Liver (tissue), 9 donors: Measurements from ENCODE around the gene CAPZB. TPM values are rescaled to one million over a fixed set of nuclear protein-coding genes. Genes with fewer than 3 reads are reported as not detected.

Experiments
- DNase-seq: peaks from one replicate; pipeline ENCODE4 v3.0.0-alpha.2; 2017; ENCODE audit warnings: low spot score
- H3K27ac ChIP-seq, 2 donors: one replicate each; pipeline ENCODE4 v1.7.0; 2013; ENCODE audit warnings: inconsistent platforms in 2 of 2, low read length in 2 of 2, control low read depth in 1 of 2, low read depth in 1 of 2, mild to moderate bottlenecking in 1 of 2
- H3K27me3 ChIP-seq, 4 donors: one replicate each; pipeline versions ENCODE4 v1.6.1 to v1.7.0; 2013; ENCODE audit warnings: low read length in 3 of 4, inconsistent platforms in 1 of 4, mild to moderate bottlenecking in 1 of 4, moderate library complexity in 1 of 4; ENCODE audit not compliant: control insufficient read depth in 4 of 4, insufficient read depth in 4 of 4
- H3K36me3 ChIP-seq, 4 donors: one replicate each; pipeline versions ENCODE4 v1.6.1 to v1.7.0; 2013; ENCODE audit warnings: low read length in 3 of 4, mild to moderate bottlenecking in 3 of 4, low read depth in 1 of 4, moderate library complexity in 1 of 4; ENCODE audit not compliant: control insufficient read depth in 4 of 4, insufficient read depth in 3 of 4
- H3K4me1 ChIP-seq, 4 donors: one replicate each; pipeline versions ENCODE4 v1.6.1 to v1.7.0; 2013; ENCODE audit warnings: low read length in 3 of 4, mild to moderate bottlenecking in 3 of 4, moderate library complexity in 1 of 4; ENCODE audit not compliant: control insufficient read depth in 4 of 4, insufficient read depth in 4 of 4
- H3K4me3 ChIP-seq, 3 donors: one replicate each; pipeline versions ENCODE4 v1.6.1 to v1.7.0; 2013; ENCODE audit warnings: low read length in 3 of 3, control low read depth in 1 of 3, low read depth in 1 of 3, mild to moderate bottlenecking in 1 of 3
- H3K9ac ChIP-seq, 2 donors: one replicate each; pipeline ENCODE4 v1.7.0; 2013; ENCODE audit warnings: low read length in 2 of 2, mild to moderate bottlenecking in 2 of 2, moderate library complexity in 2 of 2, control low read depth in 1 of 2, low read depth in 1 of 2
- H3K9me3 ChIP-seq, 4 donors: one replicate each; pipeline versions ENCODE4 v1.6.1 to v1.7.0; 2013; ENCODE audit warnings: low read length in 3 of 4; ENCODE audit not compliant: control insufficient read depth in 4 of 4
- ATF3 ChIP-seq: IDR thresholded peaks from 2 replicates; pipeline ENCODE4 v1.6.1; 2016; ENCODE audit warnings: antibody characterized with exemption
- CTCF ChIP-seq: fragments of 150-350 bp; IDR thresholded peaks from 2 replicates; pipeline ENCODE4 v1.5.1; 2017; ENCODE audit warnings: improper control_type of control experiment, low read depth, low read length; ENCODE audit not compliant: missing input control
- EGR1 ChIP-seq, 2 donors: IDR thresholded peaks; 2 replicates each; pipeline ENCODE4 v1.6.1; 2016 to 2018; ENCODE audit warnings: antibody characterized with exemption in 2 of 2, low read depth in 2 of 2
- FOXA2 ChIP-seq: IDR thresholded peaks from 2 replicates; pipeline ENCODE4 v1.6.1; 2016; ENCODE audit warnings: antibody characterized with exemption
- GABPA ChIP-seq, 2 donors: IDR thresholded peaks in 1 of 2; conservative IDR thresholded peaks in 1 of 2; 2 replicates each; pipeline ENCODE4 v1.6.1; 2016; ENCODE audit warnings: antibody characterized with exemption in 2 of 2, mild to moderate bottlenecking in 1 of 2, moderate library complexity in 1 of 2
- HNF4A ChIP-seq, 2 donors: conservative IDR thresholded peaks; 2 replicates each; pipeline ENCODE4 v1.6.1; 2016; ENCODE audit warnings: antibody characterized with exemption in 2 of 2, mild to moderate bottlenecking in 2 of 2
- HNF4G ChIP-seq: IDR thresholded peaks from 2 replicates; pipeline ENCODE4 v1.6.1; 2016; ENCODE audit warnings: antibody characterized with exemption
- JUND ChIP-seq, 2 donors: IDR thresholded peaks; 2 replicates each; pipeline ENCODE4 v1.6.1; 2016; ENCODE audit warnings: antibody characterized with exemption in 2 of 2
- NR2F2 ChIP-seq: IDR thresholded peaks from 2 replicates; pipeline ENCODE4 v1.6.1; 2016; ENCODE audit warnings: antibody characterized with exemption
- RAD21 ChIP-seq, 2 donors: IDR thresholded peaks; 2 replicates each; pipeline ENCODE4 v1.6.1; 2016; ENCODE audit warnings: antibody characterized with exemption in 2 of 2, mild to moderate bottlenecking in 2 of 2
- REST ChIP-seq: IDR thresholded peaks from 2 replicates; pipeline ENCODE4 v1.6.1; 2016; ENCODE audit warnings: antibody characterized with exemption, mild to moderate bottlenecking
- TAF1 ChIP-seq: conservative IDR thresholded peaks from 2 replicates; pipeline ENCODE4 v1.6.1; 2016; ENCODE audit warnings: antibody characterized with exemption, mild to moderate bottlenecking
- WGBS: extraction: QIAGEN DNeasy Blood & Tissue Kit; methylation state at CpG from one replicate; pipeline ENCODE4 v1.1.7; 2013; 5-methylcytosine and 5-hydroxymethylcytosine counted together
- polyA plus RNA-seq, 2 donors: library from polyadenylated mRNA; stranded (reverse) in 1 of 2; unstranded in 1 of 2; fragments of 200-250 nt in 1 of 2; fragments of >200 nt in 1 of 2; fragmentation: Nextera tagmentation in 1 of 2; extraction: Ambion mirVana in 1 of 2; gene quantifications; one replicate each; pipeline versions ENCODE4 v1.2.1 to v1.2.3, GENCODE V29; 2013 to 2015
- total RNA-seq, 2 donors: library from RNA; depleted of rRNA; stranded (reverse); fragments of >200 nt; gene quantifications; one replicate each; pipeline ENCODE4 v1.2.3, GENCODE V29; 2014
- donor health status: healthy.
- donor health status: healthy.
- donor health status: healthy.
- donor health status: healthy.
- donor health status: healthy.

Gene CAPZB
- total and polyA plus RNA-seq, 4 donors: 38.3 to 98.9 (median 51.1) TPM

- Histone ChIP-seq H3K4me1 (peaks cover 3 to 22% (median 21%) of the 10 kb centered on the region in 4 donors), H3K4me3 (no peak overlapping the region), H3K9ac (no peak overlapping the region), H3K9me3 (no peaks in the 10 kb centered on the region), H3K27ac (no peak overlapping the region), H3K27me3 (no peaks in the 10 kb centered on the region), H3K36me3 (peaks cover 0 to 12% (median 2%) of the 10 kb centered on the region in 4 donors)
- 59% methylated on average over 15 of the region's 15 CpGs for WGBS
- DNase-seq: no peak
- TF ChIP-seq RAD21 (IDR thresholded peaks at IDR 0.05) (peak in 1 of 2 donors; percentile 7), HNF4A (conservative IDR thresholded peaks at IDR 0.05) (peak; percentile 18 to 40), ATF3 (no peak), JUND (IDR thresholded peaks at IDR 0.05) (no peak)
Observed at GRCh38 chr1:19385869-19386591, 99.3 kb downstream of the CAPZB start.

- WGBS: 65% methylated on average over 9 of the region's 9 CpGs
- Histone ChIP-seq H3K4me1 (peaks cover 3 to 22% (median 21%) of the 10 kb centered on the region in 4 donors), H3K9me3 (no peaks in the 10 kb centered on the region), H3K27ac (no peak overlapping the region), H3K36me3 (peaks cover 0 to 16% (median 2%) of the 10 kb centered on the region in 4 donors), H3K4me3 (no peak overlapping the region), H3K27me3 (no peaks in the 10 kb centered on the region), H3K9ac (no peak overlapping the region)
- no peak for TF ChIP-seq GABPA (IDR thresholded peaks at IDR 0.05 in 1 of 2, conservative IDR thresholded peaks at IDR 0.05 in 1 of 2)
- TF ChIP-seq CTCF: no peak
- TF ChIP-seq NR2F2: no peak
- no peak for TF ChIP-seq EGR1 (IDR thresholded peaks at IDR 0.05; ENCODE audit: low read depth in 2 of 2)
- TF ChIP-seq TAF1: no peak
- no peak for TF ChIP-seq HNF4G
- TF ChIP-seq FOXA2: no peak
- TF ChIP-seq REST: no peak
- no peak for TF ChIP-seq HNF4A (conservative IDR thresholded peaks at IDR 0.05)
- DNase-seq: no peak
Observed at GRCh38 chr1:19385221-19385620, 100.1 kb downstream of the CAPZB start.
